ENCODE measurements around the gene ANO9.

DNA sequence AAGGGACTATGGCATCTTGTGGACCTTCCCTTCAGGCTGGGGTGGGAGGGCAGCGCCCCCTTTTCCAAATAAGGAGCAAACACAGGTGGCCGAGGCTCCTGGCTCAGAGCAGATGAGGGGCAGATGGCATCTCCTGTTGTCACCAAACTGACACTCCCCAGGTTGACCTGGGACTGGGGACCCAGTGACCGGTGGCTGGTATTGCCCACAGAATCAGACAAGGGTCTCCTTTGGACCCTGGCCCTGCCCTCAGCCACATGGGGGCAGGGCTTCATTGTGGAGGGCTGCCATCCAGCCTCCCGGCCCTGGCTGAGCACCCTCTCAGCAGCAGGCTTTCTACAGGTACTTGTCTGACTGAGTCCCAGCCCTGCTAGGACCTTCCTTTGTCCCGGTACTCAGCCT is 26.2 kb downstream of the ANO9 start:
- TF ChIP-seq, protein P1, sequence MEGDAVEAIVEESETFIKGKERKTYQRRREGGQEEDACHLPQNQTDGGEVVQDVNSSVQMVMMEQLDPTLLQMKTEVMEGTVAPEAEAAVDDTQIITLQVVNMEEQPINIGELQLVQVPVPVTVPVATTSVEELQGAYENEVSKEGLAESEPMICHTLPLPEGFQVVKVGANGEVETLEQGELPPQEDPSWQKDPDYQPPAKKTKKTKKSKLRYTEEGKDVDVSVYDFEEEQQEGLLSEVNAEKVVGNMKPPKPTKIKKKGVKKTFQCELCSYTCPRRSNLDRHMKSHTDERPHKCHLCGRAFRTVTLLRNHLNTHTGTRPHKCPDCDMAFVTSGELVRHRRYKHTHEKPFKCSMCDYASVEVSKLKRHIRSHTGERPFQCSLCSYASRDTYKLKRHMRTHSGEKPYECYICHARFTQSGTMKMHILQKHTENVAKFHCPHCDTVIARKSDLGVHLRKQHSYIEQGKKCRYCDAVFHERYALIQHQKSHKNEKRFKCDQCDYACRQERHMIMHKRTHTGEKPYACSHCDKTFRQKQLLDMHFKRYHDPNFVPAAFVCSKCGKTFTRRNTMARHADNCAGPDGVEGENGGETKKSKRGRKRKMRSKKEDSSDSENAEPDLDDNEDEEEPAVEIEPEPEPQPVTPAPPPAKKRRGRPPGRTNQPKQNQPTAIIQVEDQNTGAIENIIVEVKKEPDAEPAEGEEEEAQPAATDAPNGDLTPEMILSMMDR (IDR thresholded peaks at IDR 0.05) = no peak
- TF ChIP-seq EZH2 (IDR thresholded peaks at IDR 0.05) (no peak), EZH2phosphoT487 (IDR thresholded peaks at IDR 0.05) (no peak)
